Upper lobe of left lung (tissue), 6 donors: ENCODE data around the gene METTL22. TPM values are rescaled to one million over a fixed set of nuclear protein-coding genes. Genes with fewer than 3 reads are reported as not detected.

Experiments used
- ATAC-seq, 2 donors: fragments of 200-7000 bp; cut with Tn5 transposase; one replicate each; pipeline ENCODE4 v1.9.1; 2022; ENCODE audit warnings: mild to moderate bottlenecking in 2 of 2, moderate library complexity in 2 of 2; ENCODE audit not compliant: low FRiP score in 2 of 2
- DNase-seq, 2 donors: peaks; one replicate each; pipeline ENCODE4 v3.0.0-alpha.2; 2019 to 2020
- H3K27ac ChIP-seq, 4 donors: fragments of 200-600 bp; sonication (generic); one replicate each; pipeline ENCODE4 v1.5.1; 2016 to 2019
- H3K27me3 ChIP-seq, 4 donors: fragments of 200-600 bp; sonication (generic); one replicate each; pipeline ENCODE4 v1.5.1; 2017 to 2019
- H3K36me3 ChIP-seq, 4 donors: fragments of 200-600 bp; sonication (generic); one replicate each; pipeline ENCODE4 v1.5.1; 2016 to 2019
- H3K4me1 ChIP-seq, 4 donors: fragments of 200-600 bp; sonication (generic); one replicate each; pipeline ENCODE4 v1.5.1; 2018 to 2019
- H3K4me3 ChIP-seq, 4 donors: fragments of 200-600 bp; sonication (generic); one replicate each; pipeline ENCODE4 v1.5.1; 2017 to 2019; ENCODE audit warnings: mild to moderate bottlenecking in 2 of 4, moderate library complexity in 1 of 4
- H3K9me3 ChIP-seq, 4 donors: fragments of 200-600 bp; sonication (generic); one replicate each; pipeline ENCODE4 v1.5.1; 2018 to 2019
- CTCF ChIP-seq, 6 experiments: fragments of 450-650 bp in 4 of 6; fragments of 200-600 bp in 2 of 6; sonication (generic) in 2 of 6; IDR thresholded peaks; one replicate each; pipeline ENCODE4 v1.5.1; 2016 to 2019; ENCODE audit warnings: antibody characterized with exemption in 6 of 6
- EP300 ChIP-seq, 4 donors: sonication (generic); formaldehyde crosslinking; IDR thresholded peaks; one replicate each; pipeline ENCODE4 v1.5.1; 2017; ENCODE audit warnings: antibody characterized with exemption in 4 of 4, control low read depth in 2 of 4
- POLR2A ChIP-seq, 4 donors: fragments of 450-650 bp; IDR thresholded peaks; one replicate each; pipeline ENCODE4 v1.5.1; 2016 to 2017; ENCODE audit warnings: antibody characterized with exemption in 4 of 4, mild to moderate bottlenecking in 2 of 4
- POLR2AphosphoS5 ChIP-seq, 2 donors: sonication (generic); formaldehyde crosslinking; IDR thresholded peaks; one replicate each; pipeline ENCODE4 v1.5.1; 2017; ENCODE audit warnings: antibody characterized with exemption in 2 of 2
- WGBS, 2 donors: methylation state at CpG; one replicate each; pipeline ENCODE4 v1.1.5; 2017 to 2018; 5-methylcytosine and 5-hydroxymethylcytosine counted together
- total RNA-seq, 6 donors: library from RNA; depleted of rRNA in 4 of 6; stranded (reverse); fragments of >200 nt in 4 of 6; gene quantifications; one replicate each; pipeline versions ENCODE4 v1.1.0 to v1.2.1, GENCODE V29; 2016 to 2021
- donor health status: DM: no; HTN: no; CAD: no; lungs with moderate emphysema.
- donor health status: DM: no; HTN: yes; CAD: no; lungs with severe emphysema.

Gene METTL22
- total RNA-seq, 6 donors from 2014 or later = 22.3 to 118 (median 36.5) TPM

- Histone ChIP-seq H3K4me3 (no peak overlapping the region), H3K9me3 (peaks cover 9 to 13% (median 11%) of the 10 kb centered on the region in 4 donors), H3K4me1 (no peaks in the 10 kb centered on the region), H3K27me3 (no peaks in the 10 kb centered on the region), H3K27ac (no peak overlapping the region), H3K36me3 (no peaks in the 10 kb centered on the region)
- no peak for TF ChIP-seq POLR2A (IDR thresholded peaks at IDR 0.05)
- TF ChIP-seq CTCF (IDR thresholded peaks at IDR 0.05) = no peak
- TF ChIP-seq POLR2AphosphoS5 (IDR thresholded peaks at IDR 0.05) = no peak
- no peak for TF ChIP-seq EP300 (IDR thresholded peaks at IDR 0.05)
- DNase-seq (no peak), ATAC-seq (no peak)
- 20 to 52% methylated on average over 1 to 7 of the region's 7 CpGs for WGBS, 2 donors
Observed at GRCh38 chr16:8686031-8686621, 64.6 kb downstream of the METTL22 start.

GRCh38 chr16:8686879-8687278, 65.4 kb downstream of the METTL22 start:
- no peak overlapping the region for H3K4me3 ChIP-seq
- no peaks in the 10 kb centered on the region for H3K4me1 ChIP-seq
- ATAC-seq = no peak
- DNase-seq = no peak
- WGBS, 2 donors = 91% methylated on average over 8 to 9 of the region's 9 CpGs
- no peaks in the 10 kb centered on the region for H3K36me3 ChIP-seq
- H3K9me3 ChIP-seq = peaks cover 9 to 13% (median 11%) of the 10 kb centered on the region in 4 donors
- H3K27me3 ChIP-seq = no peaks in the 10 kb centered on the region
- no peak overlapping the region for H3K27ac ChIP-seq
- TF ChIP-seq POLR2A (IDR thresholded peaks at IDR 0.05) (no peak), CTCF (IDR thresholded peaks at IDR 0.05) (no peak), EP300 (IDR thresholded peaks at IDR 0.05) (no peak), POLR2AphosphoS5 (IDR thresholded peaks at IDR 0.05) (no peak)

GRCh38 chr16:8689686-8690085, 68.2 kb downstream of the METTL22 start:
- TF ChIP-seq POLR2A (IDR thresholded peaks at IDR 0.05) (no peak), CTCF (IDR thresholded peaks at IDR 0.05) (no peak), EP300 (IDR thresholded peaks at IDR 0.05) (no peak), POLR2AphosphoS5 (IDR thresholded peaks at IDR 0.05) (no peak)
- no peak for ATAC-seq
- DNase-seq = no peak
- H3K27me3 ChIP-seq = no peaks in the 10 kb centered on the region
- no peak overlapping the region for H3K4me3 ChIP-seq
- 57 to 82% methylated on average over 1 of the region's 1 CpG for WGBS, 2 donors
- H3K9me3 ChIP-seq = peaks cover 9 to 13% (median 11%) of the 10 kb centered on the region in 4 donors
- H3K27ac ChIP-seq = no peak overlapping the region
- H3K36me3 ChIP-seq = no peaks in the 10 kb centered on the region
- no peaks in the 10 kb centered on the region for H3K4me1 ChIP-seq

- H3K9me3 ChIP-seq = peaks cover 9 to 13% (median 11%) of the 10 kb centered on the region in 4 donors
- no peak overlapping the region for H3K4me3 ChIP-seq
- H3K36me3 ChIP-seq = no peaks in the 10 kb centered on the region
- H3K27ac ChIP-seq = no peak overlapping the region
- DNase-seq = no peak
- H3K27me3 ChIP-seq = no peaks in the 10 kb centered on the region
- 79 to 93% methylated on average over 6 to 7 of the region's 8 CpGs for WGBS, 2 donors
- TF ChIP-seq POLR2AphosphoS5 (IDR thresholded peaks at IDR 0.05) (no peak), EP300 (IDR thresholded peaks at IDR 0.05) (no peak), POLR2A (IDR thresholded peaks at IDR 0.05) (no peak), CTCF (IDR thresholded peaks at IDR 0.05) (no peak)
- H3K4me1 ChIP-seq = no peaks in the 10 kb centered on the region
- ATAC-seq = no peak
Observed at GRCh38 chr16:8691728-8692127, 70.2 kb downstream of the METTL22 start.
